Ovary (tissue), 9 donors: ENCODE data around the gene GOT1. TPM values are rescaled to one million over a fixed set of nuclear protein-coding genes. Genes with fewer than 3 reads are reported as not detected.

ENCODE experiments used
- DNase-seq, 5 donors: peaks; one replicate each; pipeline ENCODE4 v3.0.0-alpha.2; 2019 to 2020
- H3K27ac ChIP-seq, 2 donors: fragments of 200-600 bp; one replicate each; pipeline versions ENCODE4 v1.5.1 to v1.8.0; 2019 to 2022
- H3K27me3 ChIP-seq: fragments of 200-600 bp; one replicate; pipeline ENCODE4 v1.8.0; 2022
- H3K36me3 ChIP-seq: fragments of 200-600 bp; sonication (generic); one replicate; pipeline ENCODE4 v1.5.1; 2019
- H3K4me1 ChIP-seq: one replicate; pipeline ENCODE4 v1.8.1; 2013; ENCODE audit warnings: mild to moderate bottlenecking, moderate library complexity; ENCODE audit not compliant: insufficient read depth
- H3K4me3 ChIP-seq: fragments of 200-600 bp; sonication (generic); one replicate; pipeline ENCODE4 v1.5.1; 2017
- H3K9me3 ChIP-seq, 2 donors: fragments of 200-600 bp in 1 of 2; sonication (generic) in 1 of 2; one replicate each; pipeline versions ENCODE4 v1.5.1 to v1.8.1; 2013 to 2019; ENCODE audit warnings: mild to moderate bottlenecking in 1 of 2, moderate library complexity in 1 of 2
- EP300 ChIP-seq: sonication (generic); formaldehyde crosslinking; IDR thresholded peaks from one replicate; pipeline ENCODE4 v1.6.1; 2017; ENCODE audit warnings: antibody characterized with exemption
- POLR2A ChIP-seq: fragments of 450-650 bp; IDR thresholded peaks from one replicate; pipeline ENCODE4 v1.6.1; 2017; ENCODE audit warnings: antibody characterized with exemption, mild to moderate bottlenecking, moderate library complexity
- WGBS, 3 donors: extraction: QIAGEN DNeasy Blood & Tissue Kit in 1 of 3; methylation state at CpG; one replicate each; pipeline versions ENCODE4 v1.1.5 to v1.1.7; 2013 to 2017; 5-methylcytosine and 5-hydroxymethylcytosine counted together
- intact Hi-C, 4 donors: fragments of 100-400 bp; cut with DNase I; formaldehyde crosslinking; loops; one replicate each; pipeline versions ENCODE4 v1.11.0 to v1.15.1; 2022 to 2023
- polyA plus RNA-seq, 2 donors: library from polyadenylated mRNA; stranded (reverse); fragments of 200-250 nt in 1 of 2; fragments of 350-450 nt in 1 of 2; fragmentation: Illumina TruSeq in 1 of 2; extraction: RNeasy Lipid Tissue Mini Kit (QIAGEN cat#74804) in 1 of 2; gene quantifications; one replicate each; pipeline ENCODE4 v1.2.3, GENCODE V29; 2013 to 2014
- total RNA-seq, 7 donors: library from RNA; depleted of rRNA in 2 of 7; stranded (reverse); fragments of >200 nt in 2 of 7; fragmentation: NEBNext Ultra II Directional in 3 of 7; extraction: Animal tissue kit (Norgen Biotek cat#: 25700) in 3 of 7; gene quantifications; one replicate each; pipeline versions ENCODE4 v1.1.0 to v1.2.4, GENCODE V29; 2016 to 2023
- TF ChIP-seq, protein P1 (sequence below), 3 donors: fragments of 450-650 bp in 2 of 3; fragments of 200-600 bp in 1 of 3; IDR thresholded peaks; one replicate each; pipeline versions ENCODE4 v1.5.1 to v1.8.0; 2016 to 2022; ENCODE audit warnings: antibody characterized with exemption in 3 of 3, mild to moderate bottlenecking in 1 of 3
- donor health status: DM: no; HTN: no; CAD: no; lungs with moderate emphysema.
- donor health status: DM: no; HTN: no; CAD: no.
- donor health status: Bipolar disorder and iron deficiency.
- donor health status: DM: yes; HTN: yes; CAD: no.
- donor health status: DM: no; HTN: no; CAD: no.
- donor health status: DM: yes; HTN: yes; CAD: no.

GOT1 gene
- total and polyA plus RNA-seq, 9 donors = 12.5 to 80.4 (median 18.2) TPM

- 85 to 93% (median 93%) methylated on average over 3 of the region's 3 CpGs for WGBS, 3 donors
- H3K4me3 ChIP-seq = no peak overlapping the region
- intact Hi-C loops = no loop called here
- H3K9me3 ChIP-seq = no peaks in the 10 kb centered on the region
- H3K4me1 ChIP-seq = peaks cover 3% of the 10 kb centered on the region
- H3K36me3 ChIP-seq = no peaks in the 10 kb centered on the region
- TF ChIP-seq EP300 (no peak), POLR2A (no peak)
- TF ChIP-seq, protein P1, sequence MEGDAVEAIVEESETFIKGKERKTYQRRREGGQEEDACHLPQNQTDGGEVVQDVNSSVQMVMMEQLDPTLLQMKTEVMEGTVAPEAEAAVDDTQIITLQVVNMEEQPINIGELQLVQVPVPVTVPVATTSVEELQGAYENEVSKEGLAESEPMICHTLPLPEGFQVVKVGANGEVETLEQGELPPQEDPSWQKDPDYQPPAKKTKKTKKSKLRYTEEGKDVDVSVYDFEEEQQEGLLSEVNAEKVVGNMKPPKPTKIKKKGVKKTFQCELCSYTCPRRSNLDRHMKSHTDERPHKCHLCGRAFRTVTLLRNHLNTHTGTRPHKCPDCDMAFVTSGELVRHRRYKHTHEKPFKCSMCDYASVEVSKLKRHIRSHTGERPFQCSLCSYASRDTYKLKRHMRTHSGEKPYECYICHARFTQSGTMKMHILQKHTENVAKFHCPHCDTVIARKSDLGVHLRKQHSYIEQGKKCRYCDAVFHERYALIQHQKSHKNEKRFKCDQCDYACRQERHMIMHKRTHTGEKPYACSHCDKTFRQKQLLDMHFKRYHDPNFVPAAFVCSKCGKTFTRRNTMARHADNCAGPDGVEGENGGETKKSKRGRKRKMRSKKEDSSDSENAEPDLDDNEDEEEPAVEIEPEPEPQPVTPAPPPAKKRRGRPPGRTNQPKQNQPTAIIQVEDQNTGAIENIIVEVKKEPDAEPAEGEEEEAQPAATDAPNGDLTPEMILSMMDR (IDR thresholded peaks at IDR 0.05) = no peak
- H3K27me3 ChIP-seq = no peaks in the 10 kb centered on the region
- DNase-seq = no peak
- H3K27ac ChIP-seq = no peak overlapping the region
These were observed 25.9 kb upstream of the GOT1 start for GRCh38 chr10:99456207-99456930.

- no peaks in the 10 kb centered on the region for H3K9me3 ChIP-seq
- no peak overlapping the region for H3K27ac ChIP-seq
- no peak overlapping the region for H3K4me3 ChIP-seq
- H3K36me3 ChIP-seq = no peaks in the 10 kb centered on the region
- 29 to 70% (median 51%) methylated on average over 1 of the region's 1 CpG for WGBS, 3 donors
- TF ChIP-seq EP300 (no peak), POLR2A (no peak)
- TF ChIP-seq, protein P1 (IDR thresholded peaks at IDR 0.05) = no peak
- intact Hi-C loops = no loop called here
- peaks cover 8% of the 10 kb centered on the region for H3K4me1 ChIP-seq
- DNase-seq = no peak
- H3K27me3 ChIP-seq = no peaks in the 10 kb centered on the region
These were observed 21.6 kb upstream of the GOT1 start for GRCh38 chr10:99451981-99452380.

DNA sequence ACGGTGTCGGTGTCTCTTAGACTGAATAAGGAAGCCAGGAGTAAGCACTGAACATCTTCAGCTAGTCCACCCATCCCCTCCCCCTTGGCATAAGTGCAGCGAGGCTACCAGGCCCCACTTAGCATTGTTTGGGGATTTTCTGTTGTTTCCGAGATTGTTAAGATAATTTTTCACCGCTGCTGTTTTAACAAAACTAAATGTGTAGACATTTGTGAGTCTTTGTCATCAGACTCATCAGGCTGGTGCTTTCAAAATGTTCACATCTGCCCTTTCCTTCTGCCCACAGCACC lies 21.0 kb upstream of the GOT1 start:
- no peaks in the 10 kb centered on the region for H3K36me3 ChIP-seq
- H3K4me1 ChIP-seq = peaks cover 8% of the 10 kb centered on the region
- H3K9me3 ChIP-seq = no peaks in the 10 kb centered on the region
- WGBS, 3 donors = 17 to 34% (median 28%) methylated on average over 5 of the region's 5 CpGs
- no peak for DNase-seq
- no peak overlapping the region for H3K27ac ChIP-seq
- intact Hi-C loops = no loop called here
- no peaks in the 10 kb centered on the region for H3K27me3 ChIP-seq
- TF ChIP-seq, protein P1 (IDR thresholded peaks at IDR 0.05) = no peak
- TF ChIP-seq EP300 (no peak), POLR2A (no peak)
- no peak overlapping the region for H3K4me3 ChIP-seq

DNA sequence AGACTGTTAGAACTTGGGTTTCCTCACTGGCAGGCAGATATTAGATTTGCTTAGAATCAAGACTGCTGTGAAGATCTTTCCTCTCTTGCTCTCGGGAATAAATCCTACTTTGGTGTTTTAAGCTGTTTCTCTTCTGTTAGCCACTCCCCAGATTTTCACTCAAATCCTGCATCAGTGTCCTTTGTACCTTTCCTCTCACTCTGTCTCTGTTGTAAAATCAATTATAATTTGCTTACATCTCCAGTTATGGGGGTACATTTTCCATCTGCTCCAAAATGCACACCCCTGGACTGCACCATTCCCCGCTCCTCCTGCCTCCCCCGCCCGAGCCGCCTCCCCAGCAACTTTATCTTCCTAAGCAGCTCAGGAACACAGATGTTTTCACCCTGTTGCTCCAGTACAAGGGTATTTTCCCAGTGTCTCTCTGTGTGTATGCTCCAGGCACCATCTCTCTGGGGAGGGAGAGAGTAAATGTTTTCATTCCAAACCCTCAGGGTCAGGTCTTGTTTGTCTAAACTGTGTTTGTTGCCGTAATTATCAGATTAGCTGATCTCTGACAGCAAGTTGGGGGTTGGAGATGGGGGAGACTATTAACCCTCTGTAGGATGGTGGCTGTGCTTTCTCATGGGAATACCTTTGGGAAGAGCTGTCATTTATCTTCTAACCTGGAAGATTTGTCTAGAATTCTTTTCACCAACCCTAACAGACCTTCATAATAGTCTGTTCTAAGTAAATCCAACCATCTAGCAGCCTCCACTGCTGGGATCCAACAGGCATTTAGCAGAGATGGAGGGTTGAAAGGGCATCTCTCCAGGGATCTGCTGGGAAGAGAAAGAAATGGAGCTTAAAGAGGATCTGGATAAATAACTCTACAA lies 20.4 kb upstream of the GOT1 start:
- Histone ChIP-seq H3K36me3 (no peaks in the 10 kb centered on the region), H3K9me3 (no peaks in the 10 kb centered on the region), H3K4me3 (peak overlapping the region; percentile 0), H3K27ac (peak overlapping the region in 1 of 2 donors; percentile 28), H3K4me1 (peaks cover 8% of the 10 kb centered on the region), H3K27me3 (no peaks in the 10 kb centered on the region)
- DNase-seq = peak in 3 of 5 donors; percentile 12 to 62 (median 23)
- intact Hi-C loops = no loop called here
- TF ChIP-seq, protein P1 (IDR thresholded peaks at IDR 0.05) = no peak
- no peak for TF ChIP-seq EP300
- TF ChIP-seq POLR2A = no peak
- WGBS, 3 donors = 4 to 7% (median 6%) methylated on average over 6 of the region's 6 CpGs
